ENCODE measurements around the gene KRT75. TPM values are rescaled to one million over a fixed set of nuclear protein-coding genes. Genes with fewer than 3 reads are reported as not detected.

The KRT75 gene
- total RNA-seq, 1 experiment from 2014 or later = not detected

DNA sequence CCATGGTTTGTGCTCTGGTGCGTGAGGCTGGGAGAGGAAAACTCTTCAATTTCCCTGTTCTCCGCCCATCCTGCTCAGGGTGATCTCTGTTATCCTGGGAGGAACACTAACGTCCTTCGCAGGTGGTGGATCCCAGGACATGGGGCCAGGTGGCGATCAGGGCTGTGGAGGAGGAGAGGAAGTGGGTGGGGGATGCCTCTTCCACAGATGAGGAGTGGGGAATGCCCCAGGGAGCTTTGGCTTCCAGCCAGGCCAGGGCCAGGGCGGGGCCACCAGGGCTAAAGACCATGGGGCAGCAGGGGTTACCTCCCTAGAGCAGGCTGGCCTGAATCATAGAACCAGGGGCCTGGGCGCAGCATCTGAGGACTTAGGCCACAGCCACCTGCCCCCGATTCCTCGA is 3.3 kb upstream of the KRT75 start:
- CTCF ChIA-PET = no interaction called here

More for the DNA sequence above, 3.3 kb upstream of the KRT75 start:
- Histone ChIP-seq H3K9me2 (ENCODE audit: insufficient read depth) (no peaks in the 10 kb centered on the region), H3K4me3 (replicated peaks in 1 of 2; ENCODE audit: low read depth in 1 of 2, low read length in 2 of 2) (no peak overlapping the region), H3K27ac (ENCODE audit: low read depth, low read length) (no peak overlapping the region), H3K4me2 (ENCODE audit: low read length) (no peak overlapping the region), H2AFZ (ENCODE audit: low read depth, low read length, poor library complexity, severe bottlenecking) (peak overlapping the region; percentile 3), H3K4me1 (ENCODE audit: control insufficient read depth in 1 of 2, insufficient read depth in 2 of 2, low read length in 2 of 2) (peaks cover 21 to 71% of the 10 kb centered on the region in 2 experiments), H3K9me3 (ENCODE audit: control insufficient read depth in 1 of 2, insufficient read depth in 1 of 2, low read depth in 1 of 2, low read length in 2 of 2) (no peaks in the 10 kb centered on the region), H3K27me3 (ENCODE audit: insufficient read depth, low read length) (no peaks in the 10 kb centered on the region), H3K9ac (ENCODE audit: low read length) (no peak overlapping the region), H4K20me1 (ENCODE audit: insufficient read depth) (no peaks in the 10 kb centered on the region), H3K36me3 (ENCODE audit: control insufficient read depth in 1 of 2, insufficient read depth in 2 of 2, low read length in 2 of 2) (no peaks in the 10 kb centered on the region), H3K79me2 (ENCODE audit: insufficient read depth, low read length) (no peaks in the 10 kb centered on the region)
- no peak for DNase-seq (ENCODE audit: low read depth, low spot score)
- ChIA-PET RAD21 (ENCODE audit: low non-redundant PET in 1 of 2, low total read pairs in 2 of 2, uncharacterized antibody in 2 of 2, unreplicated experiment in 2 of 2) (no interaction called here), POLR2A (no interaction called here)
- ATAC-seq = no peak
- BruUV-seq (replicated peaks) = no TSS peak
- TF ChIP-seq, protein P1, sequence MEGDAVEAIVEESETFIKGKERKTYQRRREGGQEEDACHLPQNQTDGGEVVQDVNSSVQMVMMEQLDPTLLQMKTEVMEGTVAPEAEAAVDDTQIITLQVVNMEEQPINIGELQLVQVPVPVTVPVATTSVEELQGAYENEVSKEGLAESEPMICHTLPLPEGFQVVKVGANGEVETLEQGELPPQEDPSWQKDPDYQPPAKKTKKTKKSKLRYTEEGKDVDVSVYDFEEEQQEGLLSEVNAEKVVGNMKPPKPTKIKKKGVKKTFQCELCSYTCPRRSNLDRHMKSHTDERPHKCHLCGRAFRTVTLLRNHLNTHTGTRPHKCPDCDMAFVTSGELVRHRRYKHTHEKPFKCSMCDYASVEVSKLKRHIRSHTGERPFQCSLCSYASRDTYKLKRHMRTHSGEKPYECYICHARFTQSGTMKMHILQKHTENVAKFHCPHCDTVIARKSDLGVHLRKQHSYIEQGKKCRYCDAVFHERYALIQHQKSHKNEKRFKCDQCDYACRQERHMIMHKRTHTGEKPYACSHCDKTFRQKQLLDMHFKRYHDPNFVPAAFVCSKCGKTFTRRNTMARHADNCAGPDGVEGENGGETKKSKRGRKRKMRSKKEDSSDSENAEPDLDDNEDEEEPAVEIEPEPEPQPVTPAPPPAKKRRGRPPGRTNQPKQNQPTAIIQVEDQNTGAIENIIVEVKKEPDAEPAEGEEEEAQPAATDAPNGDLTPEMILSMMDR (IDR thresholded peaks at IDR 0.05 in 2 of 3, conservative IDR thresholded peaks at IDR 0.05 in 1 of 3; ENCODE audit: borderline replicate concordance in 1 of 3, insufficient read depth in 1 of 3, low read depth in 2 of 3, low read length in 2 of 3) = no peak
- TF ChIP-seq POLR2AphosphoS5 (IDR thresholded peaks at IDR 0.05; ENCODE audit: low read depth, low read length) (no peak), SRF (IDR thresholded peaks at IDR 0.05; ENCODE audit: low read depth) (no peak), FOSL1 (IDR thresholded peaks at IDR 0.05; ENCODE audit: low read depth) (no peak), POLR2A (IDR thresholded peaks at IDR 0.05; ENCODE audit: borderline replicate concordance, extremely low read depth, insufficient read depth, insufficient read length) (no peak), ZFX (IDR thresholded peaks at IDR 0.05) (no peak), ELF1 (IDR thresholded peaks at IDR 0.05; ENCODE audit: borderline replicate concordance, low read depth) (no peak), EZH2 (IDR thresholded peaks at IDR 0.05) (no peak)
- TF ChIP-seq, protein P2, sequence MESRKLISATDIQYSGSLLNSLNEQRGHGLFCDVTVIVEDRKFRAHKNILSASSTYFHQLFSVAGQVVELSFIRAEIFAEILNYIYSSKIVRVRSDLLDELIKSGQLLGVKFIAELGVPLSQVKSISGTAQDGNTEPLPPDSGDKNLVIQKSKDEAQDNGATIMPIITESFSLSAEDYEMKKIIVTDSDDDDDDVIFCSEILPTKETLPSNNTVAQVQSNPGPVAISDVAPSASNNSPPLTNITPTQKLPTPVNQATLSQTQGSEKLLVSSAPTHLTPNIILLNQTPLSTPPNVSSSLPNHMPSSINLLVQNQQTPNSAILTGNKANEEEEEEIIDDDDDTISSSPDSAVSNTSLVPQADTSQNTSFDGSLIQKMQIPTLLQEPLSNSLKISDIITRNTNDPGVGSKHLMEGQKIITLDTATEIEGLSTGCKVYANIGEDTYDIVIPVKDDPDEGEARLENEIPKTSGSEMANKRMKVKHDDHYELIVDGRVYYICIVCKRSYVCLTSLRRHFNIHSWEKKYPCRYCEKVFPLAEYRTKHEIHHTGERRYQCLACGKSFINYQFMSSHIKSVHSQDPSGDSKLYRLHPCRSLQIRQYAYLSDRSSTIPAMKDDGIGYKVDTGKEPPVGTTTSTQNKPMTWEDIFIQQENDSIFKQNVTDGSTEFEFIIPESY (IDR thresholded peaks at IDR 0.05; ENCODE audit: extremely low read depth, insufficient replicate concordance, low read length) = no peak
- TF ChIP-seq, protein P3, sequence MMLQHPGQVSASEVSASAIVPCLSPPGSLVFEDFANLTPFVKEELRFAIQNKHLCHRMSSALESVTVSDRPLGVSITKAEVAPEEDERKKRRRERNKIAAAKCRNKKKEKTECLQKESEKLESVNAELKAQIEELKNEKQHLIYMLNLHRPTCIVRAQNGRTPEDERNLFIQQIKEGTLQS (IDR thresholded peaks at IDR 0.05) = no peak
- intact Hi-C loops (cut with micrococcal nuclease) = no loop called here
